ENCODE measurements around the gene LINGO4.

GRCh38 chr1:151807131-151807530 is 1.9 kb upstream of the LINGO4 start:
- no peak for TF ChIP-seq MAZ (IDR thresholded peaks at IDR 0.05; ENCODE audit: borderline replicate concordance, low read depth, low read length)
- TF ChIP-seq MAZ (CRISPR knock-in tag; IDR thresholded peaks at IDR 0.05; ENCODE audit: low read depth), result no peak
- TF ChIP-seq CTCF (CRISPR knock-in tag; IDR thresholded peaks at IDR 0.05), result no peak
- TF ChIP-seq ATF4 (CRISPR knock-in tag; IDR thresholded peaks at IDR 0.05), result no peak
- TF ChIP-seq ETS1 (CRISPR knock-in tag; IDR thresholded peaks at IDR 0.05), result no peak
- TF ChIP-seq ZNF207 (IDR thresholded peaks at IDR 0.05; ENCODE audit: borderline replicate concordance), result no peak
- TF ChIP-seq NFAT5 (CRISPR knock-in tag; IDR thresholded peaks at IDR 0.05), result no peak
- no peak for TF ChIP-seq TCF7L2 (IDR thresholded peaks at IDR 0.05; ENCODE audit: low read depth, low read length)
- no peak for TF ChIP-seq ZBTB8A (CRISPR knock-in tag; IDR thresholded peaks at IDR 0.05; ENCODE audit: borderline replicate concordance, low read depth)
- no peak for TF ChIP-seq ESRRA (CRISPR knock-in tag; IDR thresholded peaks at IDR 0.05; ENCODE audit: low read depth)
- TF ChIP-seq EZH2 (conservative IDR thresholded peaks at IDR 0.05; ENCODE audit: low read depth, low read length), result no peak
- TF ChIP-seq EP300 (IDR thresholded peaks at IDR 0.05; ENCODE audit: low read depth in 2 of 2, low read length in 2 of 2), result no peak
- TF ChIP-seq EP300 (CRISPR knock-in tag; IDR thresholded peaks at IDR 0.05; ENCODE audit: borderline replicate concordance), result no peak
- no peak for TF ChIP-seq NFIC (IDR thresholded peaks at IDR 0.05; ENCODE audit: low read length)
- no peak for TF ChIP-seq NFATC3 (CRISPR knock-in tag; IDR thresholded peaks at IDR 0.05)

All from HepG2 (cell line).